ENCODE data around the gene BRIX1. TPM values are rescaled to one million over a fixed set of nuclear protein-coding genes. Genes with fewer than 3 reads are reported as not detected.

The BRIX1 gene
- total RNA-seq, 1 experiment from 2014 or later, result 47.0 TPM

DNA sequence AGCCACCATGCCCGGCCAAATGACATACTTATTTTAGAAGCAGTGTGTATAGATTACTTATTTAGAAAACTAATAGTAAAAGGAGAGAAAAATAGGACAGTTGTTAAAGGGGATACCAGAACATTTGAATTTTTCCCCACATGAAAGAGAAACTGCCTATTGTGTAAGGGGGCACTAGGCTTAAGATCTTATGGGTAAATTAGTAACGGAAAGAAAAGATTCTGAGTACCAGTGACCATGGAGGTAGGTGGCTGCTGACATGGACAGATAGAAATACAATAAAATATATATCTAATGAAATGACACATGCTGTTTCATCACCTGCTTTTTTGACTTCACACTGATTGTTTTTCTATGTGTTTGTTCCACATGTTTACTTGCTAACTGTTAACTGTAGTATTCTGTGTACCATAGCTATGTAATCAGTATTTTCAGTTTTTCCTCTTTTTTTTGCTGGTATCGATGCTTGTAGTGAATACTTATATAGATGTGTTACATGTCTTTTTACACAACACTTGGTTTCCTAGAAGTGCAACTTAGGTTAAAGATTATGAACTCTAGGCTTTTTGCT is 10.9 kb downstream of the BRIX1 start:
- TF ChIP-seq, protein P1, sequence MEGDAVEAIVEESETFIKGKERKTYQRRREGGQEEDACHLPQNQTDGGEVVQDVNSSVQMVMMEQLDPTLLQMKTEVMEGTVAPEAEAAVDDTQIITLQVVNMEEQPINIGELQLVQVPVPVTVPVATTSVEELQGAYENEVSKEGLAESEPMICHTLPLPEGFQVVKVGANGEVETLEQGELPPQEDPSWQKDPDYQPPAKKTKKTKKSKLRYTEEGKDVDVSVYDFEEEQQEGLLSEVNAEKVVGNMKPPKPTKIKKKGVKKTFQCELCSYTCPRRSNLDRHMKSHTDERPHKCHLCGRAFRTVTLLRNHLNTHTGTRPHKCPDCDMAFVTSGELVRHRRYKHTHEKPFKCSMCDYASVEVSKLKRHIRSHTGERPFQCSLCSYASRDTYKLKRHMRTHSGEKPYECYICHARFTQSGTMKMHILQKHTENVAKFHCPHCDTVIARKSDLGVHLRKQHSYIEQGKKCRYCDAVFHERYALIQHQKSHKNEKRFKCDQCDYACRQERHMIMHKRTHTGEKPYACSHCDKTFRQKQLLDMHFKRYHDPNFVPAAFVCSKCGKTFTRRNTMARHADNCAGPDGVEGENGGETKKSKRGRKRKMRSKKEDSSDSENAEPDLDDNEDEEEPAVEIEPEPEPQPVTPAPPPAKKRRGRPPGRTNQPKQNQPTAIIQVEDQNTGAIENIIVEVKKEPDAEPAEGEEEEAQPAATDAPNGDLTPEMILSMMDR (IDR thresholded peaks at IDR 0.05; ENCODE audit: unreplicated experiment), result no peak
- Mint-ChIP-seq H3K9me3 (ENCODE audit: low read depth, unreplicated experiment) (no peaks in the 10 kb centered on the region), H3K4me3 (ENCODE audit: low read depth, unreplicated experiment) (no peak overlapping the region), H3K36me3 (ENCODE audit: insufficient read depth, unreplicated experiment) (peaks cover 61% of the 10 kb centered on the region), H3K4me1 (ENCODE audit: low read depth, unreplicated experiment) (peaks cover 28% of the 10 kb centered on the region), H3K27ac (ENCODE audit: unreplicated experiment) (no peak overlapping the region), H3K27me3 (ENCODE audit: unreplicated experiment) (no peaks in the 10 kb centered on the region)
- CTCF ChIA-PET, result no interaction called here
- no peak for DNase-seq
- BruUV-seq (replicated peaks), result no TSS peak
- intact Hi-C loops (cut with micrococcal nuclease; ENCODE audit: unreplicated experiment), result no loop called here

GRCh38 chr5:34927785-34928184 is 12.3 kb downstream of the BRIX1 start:
- H3K4me3 Mint-ChIP-seq (ENCODE audit: low read depth, unreplicated experiment), result no peak overlapping the region
- no peaks in the 10 kb centered on the region for H3K27me3 Mint-ChIP-seq (ENCODE audit: unreplicated experiment)
- H3K4me1 Mint-ChIP-seq (ENCODE audit: low read depth, unreplicated experiment), result peaks cover 34% of the 10 kb centered on the region
- H3K27ac Mint-ChIP-seq (ENCODE audit: unreplicated experiment), result no peak overlapping the region
- H3K36me3 Mint-ChIP-seq (ENCODE audit: insufficient read depth, unreplicated experiment), result peaks cover 57% of the 10 kb centered on the region
- CTCF ChIA-PET, result no interaction called here
- intact Hi-C loops (cut with micrococcal nuclease; ENCODE audit: unreplicated experiment), result no loop called here
- BruUV-seq (replicated peaks), result no TSS peak
- no peak for DNase-seq
- H3K9me3 Mint-ChIP-seq (ENCODE audit: low read depth, unreplicated experiment), result no peaks in the 10 kb centered on the region
- TF ChIP-seq, protein P1 (IDR thresholded peaks at IDR 0.05; ENCODE audit: unreplicated experiment), result no peak

DNA sequence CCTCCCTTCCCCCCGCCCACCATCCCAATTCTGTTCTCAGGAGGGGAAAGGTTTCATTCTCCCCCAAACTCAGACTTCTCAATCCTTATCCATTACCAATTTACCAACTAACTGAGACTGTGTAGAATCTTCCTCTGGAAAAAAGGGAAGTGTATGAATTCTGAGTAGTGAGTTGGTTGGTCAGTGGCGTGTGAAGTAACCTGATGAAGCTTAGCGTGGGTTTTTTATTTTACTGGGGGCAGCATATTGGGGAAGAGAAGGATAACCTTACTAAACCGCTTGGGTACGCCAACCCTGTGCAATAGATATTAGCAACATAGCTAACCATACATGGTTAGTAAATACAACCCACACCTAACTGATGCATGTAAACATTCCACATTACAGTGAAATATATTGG is 12.8 kb downstream of the BRIX1 start:
- intact Hi-C loops (cut with micrococcal nuclease; ENCODE audit: unreplicated experiment), result no loop called here
- H3K27ac Mint-ChIP-seq (ENCODE audit: unreplicated experiment), result no peak overlapping the region

GRCh38 chr5:34929134-34929719 is 13.7 kb downstream of the BRIX1 start, which contains the start of gene DNAJC21:
Gene DNAJC21, plus strand, starts transcription at chr5:34929559. Its CDS starts 261 bp downstream, at chr5:34929820.
- H3K4me1 Mint-ChIP-seq (ENCODE audit: low read depth, unreplicated experiment), result peaks cover 24% of the 10 kb centered on the region
- H3K36me3 Mint-ChIP-seq (ENCODE audit: insufficient read depth, unreplicated experiment), result peaks cover 46% of the 10 kb centered on the region
- H3K9me3 Mint-ChIP-seq (ENCODE audit: low read depth, unreplicated experiment), result no peaks in the 10 kb centered on the region
- no TSS peak for BruUV-seq (replicated peaks)
- H3K27me3 Mint-ChIP-seq (ENCODE audit: unreplicated experiment), result no peaks in the 10 kb centered on the region
- peak within 1 kb of the TSS; percentile 82 for H3K27ac Mint-ChIP-seq (ENCODE audit: unreplicated experiment)
- CTCF ChIA-PET, result interaction anchor here (0.6 to 1.7 kb wide), 4 partner anchors 9 to 29 kb away, joined by 3 to 7 read pairs (median 4); partner anchors contain the start of genes BRIX1 and RAD1
- H3K4me3 Mint-ChIP-seq (ENCODE audit: low read depth, unreplicated experiment), result peak within 1 kb of the TSS; percentile 66
- DNase-seq, result peak; percentile 98
- TF ChIP-seq, protein P1 (IDR thresholded peaks at IDR 0.05; ENCODE audit: unreplicated experiment), result no peak
- intact Hi-C loops (cut with micrococcal nuclease; ENCODE audit: unreplicated experiment), result no loop called here

More for the DNA sequence above, 12.8 kb downstream of the BRIX1 start:
- Mint-ChIP-seq H3K36me3 (ENCODE audit: insufficient read depth, unreplicated experiment) (peaks cover 54% of the 10 kb centered on the region), H3K4me3 (ENCODE audit: low read depth, unreplicated experiment) (no peak overlapping the region), H3K4me1 (ENCODE audit: low read depth, unreplicated experiment) (peaks cover 33% of the 10 kb centered on the region), H3K27me3 (ENCODE audit: unreplicated experiment) (no peaks in the 10 kb centered on the region), H3K9me3 (ENCODE audit: low read depth, unreplicated experiment) (no peaks in the 10 kb centered on the region)
- CTCF ChIA-PET, result interaction anchor here (0.6 kb wide), 1 partner anchor 24 kb away, joined by 7 read pairs; no protein-coding TSS in a partner anchor
- DNase-seq, result no peak
- TF ChIP-seq, protein P1 (IDR thresholded peaks at IDR 0.05; ENCODE audit: unreplicated experiment), result no peak
- BruUV-seq (replicated peaks), result no TSS peak

All from Calu3 (cell line).